Measurements from ENCODE around the gene CYP24A1.
A peak's percentile ranks its signal among the peaks of the same experiment; 100 is the strongest.

Gene CYP24A1

GRCh38 chr20:54173653-54174456, at the start of gene CYP24A1:
Gene CYP24A1 (minus strand): TSS chr20:54173986. CDS start chr20:54173579, 407 bp downstream.
- peak; percentile 30 for DNase-seq

GRCh38 chr20:54223285-54223684, 49.5 kb upstream of the CYP24A1 start:
- DNase-seq: no peak

GRCh38 chr20:54221996-54222890, 48.5 kb upstream of the CYP24A1 start:
- DNase-seq: no peak

- peak; percentile 52 for DNase-seq
These were observed 47.6 kb upstream of the CYP24A1 start for GRCh38 chr20:54221353-54221752.

GRCh38 chr20:54220722-54221121, 46.9 kb upstream of the CYP24A1 start:
- no peak for DNase-seq

GRCh38 chr20:54219751-54220426, 46.1 kb upstream of the CYP24A1 start:
- DNase-seq: peak; percentile 58

GRCh38 chr20:54218470-54218869, 44.7 kb upstream of the CYP24A1 start:
- DNase-seq: no peak

- DNase-seq: no peak
These were observed 44.0 kb upstream of the CYP24A1 start for GRCh38 chr20:54217762-54218161.

- DNase-seq: no peak
These were observed 41.5 kb upstream of the CYP24A1 start for GRCh38 chr20:54215157-54215789.

GRCh38 chr20:54214566-54214965, 40.8 kb upstream of the CYP24A1 start:
- DNase-seq: no peak

- DNase-seq: no peak
These were observed 39.1 kb upstream of the CYP24A1 start for GRCh38 chr20:54212871-54213270.

- DNase-seq: no peak
These were observed 38.4 kb upstream of the CYP24A1 start for GRCh38 chr20:54212226-54212625.

GRCh38 chr20:54209216-54209813, 35.5 kb upstream of the CYP24A1 start:
- DNase-seq: no peak

- no peak for DNase-seq
These were observed 34.9 kb upstream of the CYP24A1 start for GRCh38 chr20:54208548-54209176.

GRCh38 chr20:54207743-54208547, 34.2 kb upstream of the CYP24A1 start, which contains the start of gene PFDN4:
Gene PFDN4 (plus strand): TSS chr20:54208087. CDS start chr20:54208101, 14 bp downstream.
- peak; percentile 89 for DNase-seq

- no peak for DNase-seq
These were observed 33.4 kb upstream of the CYP24A1 start for GRCh38 chr20:54207053-54207742.

GRCh38 chr20:54205450-54205849, 31.7 kb upstream of the CYP24A1 start:
- peak; percentile 31 for DNase-seq

GRCh38 chr20:54204481-54204880, 30.7 kb upstream of the CYP24A1 start:
- DNase-seq: no peak

- no peak for DNase-seq
These were observed 30.3 kb upstream of the CYP24A1 start for GRCh38 chr20:54204063-54204462.

GRCh38 chr20:54203281-54203680, 29.5 kb upstream of the CYP24A1 start:
- DNase-seq: peak; percentile 15
